Nephron progenitor cell (in vitro differentiated cells): Measurements from ENCODE around the gene OTOL1.
"Not testable (repeated sequence)": the region's sequence is repeated elsewhere in the genome, so short reads cannot be mapped to it uniquely, and the experiment has no call there.

Source experiments
- DNase-seq: peaks from one replicate; pipeline ENCODE4 v3.0.0; 2021
- H3K27ac Mint-ChIP-seq: 2 replicates; pipeline ENCODE4 v1.8.0; 2021; ENCODE audit warnings: mild to moderate bottlenecking, moderate library complexity, mixed read lengths
- H3K27me3 Mint-ChIP-seq: 2 replicates; pipeline ENCODE4 v1.8.0; 2021; ENCODE audit warnings: mild to moderate bottlenecking, low read depth, mixed read lengths; ENCODE audit not compliant: poor library complexity
- H3K36me3 Mint-ChIP-seq: 2 replicates; pipeline ENCODE4 v1.8.0; 2021; ENCODE audit warnings: low read depth, mixed read lengths
- H3K4me1 Mint-ChIP-seq: 2 replicates; pipeline ENCODE4 v1.8.0; 2021; ENCODE audit warnings: mixed read lengths
- H3K4me3 Mint-ChIP-seq: 2 replicates; pipeline ENCODE4 v1.8.0; 2021; ENCODE audit warnings: mild to moderate bottlenecking, moderate library complexity, mixed read lengths
- H3K9me3 Mint-ChIP-seq: 2 replicates; pipeline ENCODE4 v1.8.0; 2021; ENCODE audit warnings: mild to moderate bottlenecking, moderate library complexity, mixed read lengths
- TF ChIP-seq, protein P1 (sequence below): fragments of 200-600 bp; sonication (generic); IDR thresholded peaks from 2 replicates; pipeline ENCODE4 v1.5.0; 2021; ENCODE audit warnings: antibody characterized with exemption

Gene OTOL1

DNA sequence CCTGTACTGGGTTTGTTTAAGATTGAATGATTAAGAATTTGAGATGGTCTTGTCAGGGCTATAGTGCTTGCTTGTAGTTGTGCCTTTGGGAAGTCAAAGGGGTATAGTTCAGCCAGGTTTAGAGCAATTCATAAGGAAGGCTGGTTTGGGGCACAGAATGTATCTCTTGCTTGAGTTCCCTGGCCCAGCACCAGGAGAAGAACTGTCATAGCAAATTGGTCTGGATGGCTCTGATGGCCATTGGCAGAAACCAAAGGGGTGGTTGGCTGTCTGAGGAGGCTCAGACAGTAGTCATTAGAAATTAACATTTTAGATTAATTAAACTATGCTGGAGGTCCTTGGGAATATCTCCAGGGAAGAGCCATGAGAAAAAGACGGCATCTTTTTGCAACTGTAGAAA, 25.4 kb upstream of the OTOL1 start:
- no peak for DNase-seq
- Mint-ChIP-seq H3K27ac (no peak overlapping the region), H3K9me3 (no peaks in the 10 kb centered on the region), H3K4me3 (no peak overlapping the region), H3K4me1 (no peaks in the 10 kb centered on the region), H3K36me3 (no peaks in the 10 kb centered on the region), H3K27me3 (no peaks in the 10 kb centered on the region)
- TF ChIP-seq, protein P1, sequence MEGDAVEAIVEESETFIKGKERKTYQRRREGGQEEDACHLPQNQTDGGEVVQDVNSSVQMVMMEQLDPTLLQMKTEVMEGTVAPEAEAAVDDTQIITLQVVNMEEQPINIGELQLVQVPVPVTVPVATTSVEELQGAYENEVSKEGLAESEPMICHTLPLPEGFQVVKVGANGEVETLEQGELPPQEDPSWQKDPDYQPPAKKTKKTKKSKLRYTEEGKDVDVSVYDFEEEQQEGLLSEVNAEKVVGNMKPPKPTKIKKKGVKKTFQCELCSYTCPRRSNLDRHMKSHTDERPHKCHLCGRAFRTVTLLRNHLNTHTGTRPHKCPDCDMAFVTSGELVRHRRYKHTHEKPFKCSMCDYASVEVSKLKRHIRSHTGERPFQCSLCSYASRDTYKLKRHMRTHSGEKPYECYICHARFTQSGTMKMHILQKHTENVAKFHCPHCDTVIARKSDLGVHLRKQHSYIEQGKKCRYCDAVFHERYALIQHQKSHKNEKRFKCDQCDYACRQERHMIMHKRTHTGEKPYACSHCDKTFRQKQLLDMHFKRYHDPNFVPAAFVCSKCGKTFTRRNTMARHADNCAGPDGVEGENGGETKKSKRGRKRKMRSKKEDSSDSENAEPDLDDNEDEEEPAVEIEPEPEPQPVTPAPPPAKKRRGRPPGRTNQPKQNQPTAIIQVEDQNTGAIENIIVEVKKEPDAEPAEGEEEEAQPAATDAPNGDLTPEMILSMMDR, result no peak

GRCh38 chr3:161474139-161474538, 22.5 kb upstream of the OTOL1 start:
- no peaks in the 10 kb centered on the region for H3K9me3 Mint-ChIP-seq
- H3K4me1 Mint-ChIP-seq, result no peaks in the 10 kb centered on the region
- no peak overlapping the region for H3K4me3 Mint-ChIP-seq
- DNase-seq, result no peak
- no peak overlapping the region for H3K27ac Mint-ChIP-seq
- TF ChIP-seq, protein P1, result no peak
- no peaks in the 10 kb centered on the region for H3K36me3 Mint-ChIP-seq
- H3K27me3 Mint-ChIP-seq, result no peaks in the 10 kb centered on the region

GRCh38 chr3:161474741-161475140, 21.9 kb upstream of the OTOL1 start:
- Mint-ChIP-seq H3K36me3 (no peaks in the 10 kb centered on the region), H3K27me3 (no peaks in the 10 kb centered on the region), H3K4me1 (no peaks in the 10 kb centered on the region), H3K9me3 (no peaks in the 10 kb centered on the region), H3K4me3 (no peak overlapping the region), H3K27ac (no peak overlapping the region)
- no peak for DNase-seq
- TF ChIP-seq, protein P1, result no peak

- no peaks in the 10 kb centered on the region for H3K9me3 Mint-ChIP-seq
- no peaks in the 10 kb centered on the region for H3K36me3 Mint-ChIP-seq
- H3K27me3 Mint-ChIP-seq, result no peaks in the 10 kb centered on the region
- no peak overlapping the region for H3K4me3 Mint-ChIP-seq
- TF ChIP-seq, protein P1, result no peak
- no peak for DNase-seq
- no peaks in the 10 kb centered on the region for H3K4me1 Mint-ChIP-seq
- H3K27ac Mint-ChIP-seq, result no peak overlapping the region
These were observed 21.4 kb upstream of the OTOL1 start for GRCh38 chr3:161475206-161475605.

DNA sequence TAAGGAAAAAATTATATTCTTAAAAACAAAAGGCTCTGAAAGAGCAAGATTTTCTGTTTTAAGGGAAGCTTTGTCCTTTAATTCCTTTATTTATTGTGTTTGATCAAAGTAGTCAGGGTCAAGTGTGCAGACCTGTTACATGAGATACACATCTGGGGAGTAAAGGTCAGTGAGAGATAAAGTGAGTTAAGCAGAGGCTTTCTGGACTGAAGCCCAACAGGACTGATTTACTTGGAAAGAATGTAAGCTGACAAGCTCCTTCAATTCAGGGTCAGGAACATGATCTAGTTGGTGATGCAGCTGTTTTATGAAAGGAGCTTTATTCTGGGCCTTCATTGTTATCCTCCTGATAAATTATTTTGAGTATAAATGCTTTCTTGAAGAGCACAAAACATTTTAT, 20.7 kb upstream of the OTOL1 start:
- no peak for DNase-seq
- TF ChIP-seq, protein P1, result no peak
- Mint-ChIP-seq H3K4me1 (no peaks in the 10 kb centered on the region), H3K4me3 (no peak overlapping the region), H3K27me3 (no peaks in the 10 kb centered on the region), H3K36me3 (no peaks in the 10 kb centered on the region), H3K9me3 (no peaks in the 10 kb centered on the region), H3K27ac (no peak overlapping the region)

DNA sequence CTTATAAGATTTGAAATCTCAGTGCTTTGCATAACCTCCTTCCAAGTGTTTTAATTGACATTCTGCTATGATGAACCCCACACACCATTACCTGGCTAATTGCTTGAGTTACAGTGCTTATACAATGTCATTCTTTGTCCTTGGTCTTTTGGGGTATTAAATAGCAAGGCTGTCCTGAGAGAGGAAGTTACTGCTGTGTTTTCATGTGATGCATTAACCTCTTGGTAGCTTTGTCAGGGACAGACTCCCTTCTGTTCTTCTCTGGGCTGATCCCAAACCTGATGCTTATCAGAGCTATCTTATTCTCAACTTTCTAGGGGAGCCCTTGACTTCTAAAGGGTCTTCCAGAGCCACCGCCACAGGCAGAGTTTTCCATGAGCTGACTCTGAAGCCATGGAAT, 12.4 kb upstream of the OTOL1 start:
- H3K27me3 Mint-ChIP-seq, result no peaks in the 10 kb centered on the region
- no peak for DNase-seq

GRCh38 chr3:161488284-161488683, 8.3 kb upstream of the OTOL1 start:
- not testable (repeated sequence) for DNase-seq, H3K36me3 Mint-ChIP-seq, H3K27me3 Mint-ChIP-seq, H3K4me3 Mint-ChIP-seq, H3K27ac Mint-ChIP-seq, H3K4me1 Mint-ChIP-seq, H3K9me3 Mint-ChIP-seq

More for the DNA sequence above, 12.4 kb upstream of the OTOL1 start:
- H3K36me3 Mint-ChIP-seq, result no peaks in the 10 kb centered on the region
- TF ChIP-seq, protein P1, result no peak
- H3K27ac Mint-ChIP-seq, result no peak overlapping the region
- H3K9me3 Mint-ChIP-seq, result no peaks in the 10 kb centered on the region
- H3K4me3 Mint-ChIP-seq, result no peak overlapping the region
- no peaks in the 10 kb centered on the region for H3K4me1 Mint-ChIP-seq
